Endothelial cell of umbilical vein (primary cell): ENCODE measurements around the gene CDH3.

Experiments used
- CTCF ChIP-seq, 2 donors: IDR thresholded peaks; 1 replicate in 1 of 2; 2 replicates in 1 of 2; pipeline ENCODE4 v1.5.1; 2011; ENCODE audit warnings: low read length in 2 of 2, mild to moderate bottlenecking in 2 of 2, moderate library complexity in 2 of 2, control low read depth in 1 of 2, inconsistent platforms in 1 of 2, low read depth in 1 of 2; ENCODE audit not compliant: insufficient read depth in 1 of 2; ENCODE audit errors: extremely low read depth in 1 of 2
- EZH2 ChIP-seq: IDR thresholded peaks from 2 replicates; pipeline ENCODE4 v1.6.1; 2012; ENCODE audit warnings: borderline replicate concordance, low read depth, mild to moderate bottlenecking, moderate library complexity, low read length, inconsistent platforms; ENCODE audit not compliant: severe bottlenecking
- POLR2A ChIP-seq: IDR thresholded peaks from 2 replicates; pipeline ENCODE4 v1.6.1; 2012; ENCODE audit warnings: low read depth, mild to moderate bottlenecking, control low read depth, low read length

- TF ChIP-seq CTCF (IDR thresholded peaks at IDR 0.05; ENCODE audit: extremely low read depth in 1 of 2, insufficient read depth in 1 of 2, low read depth in 1 of 2, low read length in 2 of 2) = no peak
- no peak for TF ChIP-seq POLR2A
- no peak for TF ChIP-seq EZH2
Measured at GRCh38 chr16:68722119-68723024, 77.3 kb downstream of the CDH3 start.
